Kidney capillary endothelial cell (primary cell): ENCODE data around the gene C14orf132.
A peak's percentile ranks its signal among the peaks of the same experiment; 100 is the strongest.

Experiments
- DNase-seq: peaks from one replicate; pipeline ENCODE4 v3.0.0-alpha.2; 2018; ENCODE audit warnings: low spot score

The C14orf132 gene

DNA sequence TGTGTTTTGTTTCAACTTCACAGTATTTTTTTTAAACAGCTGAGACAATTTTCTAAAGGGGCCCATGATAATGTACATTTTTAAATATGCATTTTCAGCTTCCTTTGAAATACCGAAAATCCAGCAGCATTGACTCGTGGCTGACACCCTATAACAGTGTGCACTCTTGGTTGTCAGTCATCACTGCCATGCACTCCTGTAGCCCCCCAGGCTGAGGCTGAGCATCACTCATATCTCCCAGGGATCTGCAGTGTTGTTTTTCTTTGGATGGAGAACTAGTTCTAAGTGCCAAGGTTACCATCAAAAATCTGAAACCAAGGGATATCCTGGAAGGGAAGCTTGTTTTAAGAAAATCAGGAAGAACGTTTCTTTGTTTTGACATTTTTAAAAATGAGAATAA lies 81.2 kb downstream of the C14orf132 start:
- DNase-seq = no peak

DNA sequence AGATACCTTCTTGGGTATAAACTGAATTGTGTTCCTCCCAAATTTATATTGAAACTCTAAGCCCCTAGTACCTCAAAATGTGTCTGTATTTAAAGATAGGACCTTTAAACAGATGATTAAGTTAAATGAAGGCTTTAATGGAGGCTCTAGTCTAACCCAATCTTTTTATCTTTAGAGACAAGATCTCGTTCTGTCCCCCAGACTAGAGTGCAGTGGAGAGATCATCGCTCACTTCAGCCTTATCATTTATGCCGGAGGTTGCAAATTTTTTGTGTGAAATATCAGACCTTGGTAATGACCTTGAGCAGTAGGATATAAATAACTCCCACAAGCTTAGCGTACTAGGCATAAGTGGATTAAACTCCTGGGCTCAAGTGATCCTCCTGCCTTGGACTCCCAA lies 81.8 kb downstream of the C14orf132 start:
- DNase-seq = no peak

DNA sequence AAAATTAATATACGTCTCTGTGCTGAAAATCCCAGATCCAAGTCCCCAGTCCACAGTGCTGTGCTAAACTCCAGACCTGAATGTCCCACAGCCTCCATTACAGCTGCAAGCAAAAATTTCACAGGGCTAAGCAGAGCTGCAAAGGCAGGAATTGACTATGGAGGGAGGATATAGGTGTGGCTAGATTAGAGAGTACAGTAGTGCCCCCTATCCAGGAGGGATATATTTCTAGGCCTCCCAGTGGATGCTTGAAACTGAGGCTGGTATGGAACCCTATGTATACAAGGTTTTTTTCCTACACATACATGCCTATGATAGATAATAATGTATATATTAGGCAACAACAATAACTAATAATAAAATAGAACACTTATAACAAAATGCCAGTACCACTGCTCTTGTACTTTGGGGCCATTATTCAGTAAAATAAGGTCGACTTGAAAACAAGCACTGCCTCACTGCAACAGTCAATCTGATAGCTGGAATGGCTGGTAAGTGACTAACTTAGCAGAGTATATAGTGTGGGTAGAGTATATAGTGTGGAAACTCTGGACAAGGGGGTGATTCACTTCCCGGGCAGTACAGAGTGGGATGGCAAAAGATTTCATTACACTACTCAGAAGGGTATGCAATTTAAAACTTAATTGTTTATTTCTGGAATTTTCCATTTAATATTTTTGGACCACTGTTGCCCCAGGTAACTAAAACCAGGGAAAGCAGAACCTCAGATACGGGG lies 82.7 kb downstream of the C14orf132 start:
- DNase-seq = no peak

DNA sequence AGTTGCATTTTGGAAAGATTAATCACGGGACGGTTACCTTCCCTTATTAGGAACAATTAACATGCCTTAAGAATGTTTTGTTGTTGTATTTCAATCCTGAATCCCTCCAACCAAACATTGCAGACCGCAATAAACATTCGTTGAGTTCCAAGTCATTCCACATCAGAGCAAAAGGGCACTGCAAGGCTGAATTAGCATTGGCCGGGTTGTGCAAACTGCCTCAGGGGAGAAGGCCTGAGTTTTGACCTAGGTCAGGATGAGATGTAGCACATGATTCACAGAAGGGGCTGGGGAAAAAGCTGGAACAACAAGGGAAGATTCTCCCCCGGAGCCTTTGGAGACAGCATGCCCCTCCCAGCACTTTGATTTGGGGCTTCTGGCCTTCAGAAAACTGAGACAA lies 83.3 kb downstream of the C14orf132 start:
- DNase-seq = no peak

DNA sequence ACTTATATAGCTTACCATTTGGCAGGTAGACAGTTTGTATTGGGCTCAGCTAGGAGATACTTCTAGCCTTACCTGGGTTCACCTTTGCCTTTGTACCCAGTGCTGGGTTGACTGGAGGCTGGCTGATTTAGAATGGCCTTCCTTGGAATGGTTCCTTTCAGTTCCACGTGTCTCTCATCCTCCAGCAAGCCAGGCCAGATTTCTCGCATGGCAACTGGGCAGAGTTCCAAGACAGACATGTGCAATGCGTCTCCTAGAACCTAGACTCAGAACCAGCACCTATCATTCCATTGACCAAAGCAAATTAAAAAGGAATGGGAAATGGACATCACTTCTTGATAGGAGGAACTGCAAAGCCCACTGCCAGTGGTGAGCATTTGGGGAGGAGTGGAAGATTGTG lies 86.4 kb downstream of the C14orf132 start:
- DNase-seq = no peak

DNA sequence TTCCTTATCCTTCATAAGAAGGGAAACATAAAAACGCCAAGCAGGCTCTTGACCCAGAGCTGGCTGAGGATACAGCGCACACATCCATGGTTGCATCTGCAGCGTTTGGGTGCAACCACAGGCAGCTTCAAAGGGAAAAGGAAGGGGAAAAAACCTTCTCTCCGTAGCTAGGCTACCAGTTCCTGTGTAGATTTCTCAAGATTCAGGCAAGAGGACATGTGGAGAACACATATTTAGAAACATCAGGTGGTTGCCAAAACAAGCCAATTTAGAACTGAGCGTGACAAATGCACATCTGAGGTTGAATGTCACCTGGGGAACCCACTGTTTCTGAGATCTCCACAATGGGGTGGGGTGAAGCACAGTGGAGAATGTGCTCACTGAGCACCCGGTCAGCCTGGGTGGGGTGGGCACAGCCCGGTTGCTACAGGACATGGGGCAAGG lies 87.2 kb downstream of the C14orf132 start:
- no peak for DNase-seq

DNA sequence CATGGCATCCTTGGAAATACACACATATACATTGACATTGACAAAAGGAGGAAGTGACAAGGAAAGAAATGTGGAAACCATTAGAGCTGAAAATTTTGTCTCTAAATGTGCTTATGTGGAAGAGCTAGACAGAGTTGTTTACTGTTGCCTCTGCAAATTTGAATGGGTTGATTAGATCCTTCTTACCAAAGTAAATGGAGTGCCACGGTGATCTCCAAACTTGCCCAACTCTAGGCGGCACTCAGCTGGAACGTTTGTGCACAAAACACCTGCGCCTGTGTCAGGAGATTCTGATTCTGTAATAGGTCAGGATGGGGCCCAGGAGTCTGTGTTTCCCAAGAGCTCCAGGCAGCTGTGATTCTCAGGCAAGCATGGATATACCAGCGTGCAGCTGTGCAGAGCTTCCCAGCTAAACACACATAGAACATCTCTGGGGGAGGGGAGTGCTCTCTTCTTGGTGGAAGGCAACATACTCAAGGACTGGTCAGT lies 87.7 kb downstream of the C14orf132 start:
- DNase-seq = no peak

DNA sequence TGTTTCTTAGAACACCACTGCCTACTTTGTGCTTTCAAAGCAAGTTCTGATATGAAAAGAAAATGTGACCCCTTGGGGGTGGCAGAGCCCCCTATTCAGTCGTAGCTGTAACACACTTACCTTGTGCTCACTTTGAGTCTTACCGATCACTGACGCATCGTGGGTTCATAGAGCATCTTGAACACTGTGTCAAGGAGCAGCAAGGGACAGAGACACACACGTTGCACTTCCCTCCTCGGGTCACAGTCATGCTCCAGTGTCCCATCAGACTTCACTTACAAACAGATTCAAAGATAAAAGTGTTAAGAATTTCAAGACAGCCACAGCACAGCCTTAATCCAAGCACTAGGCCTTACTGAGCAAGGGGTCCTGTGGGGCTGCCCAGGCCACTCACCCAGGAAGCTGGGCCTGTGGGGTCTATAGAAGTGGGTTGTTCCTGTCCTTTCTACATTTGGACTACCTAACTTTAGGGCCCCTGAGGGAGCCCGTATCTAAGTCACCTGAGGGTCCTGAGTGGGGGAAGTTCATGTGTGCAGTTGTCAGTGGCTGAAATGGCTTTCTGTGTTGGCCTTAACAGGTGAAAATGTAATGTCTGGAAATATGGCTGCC lies 90.1 kb downstream of the C14orf132 start:
- DNase-seq = no peak

DNA sequence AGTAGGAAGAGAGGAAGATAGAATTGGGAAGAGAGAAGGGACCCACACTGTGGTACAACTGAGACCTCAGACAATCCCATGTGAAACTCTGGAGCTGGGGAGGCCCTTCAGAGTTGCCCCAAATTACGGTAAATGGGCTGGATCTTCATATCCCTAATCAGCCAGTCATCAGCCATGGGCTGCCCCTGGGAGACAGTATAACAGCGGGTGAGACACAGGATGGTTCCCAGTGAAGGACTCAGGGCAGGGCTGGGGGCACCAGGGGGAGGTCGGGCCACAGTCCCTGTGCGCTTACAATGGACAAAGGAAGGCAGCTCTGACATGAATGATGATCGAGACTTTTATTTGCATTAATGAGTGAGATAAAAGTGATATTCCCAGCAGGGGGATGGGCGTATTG lies 91.2 kb downstream of the C14orf132 start:
- DNase-seq = no peak

DNA sequence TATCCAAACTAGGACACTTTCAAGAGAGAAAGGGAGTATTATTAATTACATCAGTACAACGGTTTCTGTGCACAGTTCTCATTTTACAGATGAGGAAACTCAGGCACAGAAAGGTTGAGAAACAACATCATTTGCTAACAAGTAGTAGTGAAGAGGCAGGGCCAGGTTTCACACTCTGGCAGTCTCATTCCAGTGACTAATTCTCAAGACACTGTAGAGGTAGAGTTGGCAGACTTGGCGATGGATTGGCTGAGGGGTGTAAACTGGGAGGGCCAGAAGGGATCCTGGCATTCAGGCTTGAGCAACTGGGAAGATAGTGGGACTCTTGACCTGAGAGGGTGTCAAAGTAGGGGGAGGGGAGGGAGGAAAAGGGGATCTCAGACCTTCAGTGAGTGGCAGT lies 91.7 kb downstream of the C14orf132 start:
- DNase-seq = no peak

DNA sequence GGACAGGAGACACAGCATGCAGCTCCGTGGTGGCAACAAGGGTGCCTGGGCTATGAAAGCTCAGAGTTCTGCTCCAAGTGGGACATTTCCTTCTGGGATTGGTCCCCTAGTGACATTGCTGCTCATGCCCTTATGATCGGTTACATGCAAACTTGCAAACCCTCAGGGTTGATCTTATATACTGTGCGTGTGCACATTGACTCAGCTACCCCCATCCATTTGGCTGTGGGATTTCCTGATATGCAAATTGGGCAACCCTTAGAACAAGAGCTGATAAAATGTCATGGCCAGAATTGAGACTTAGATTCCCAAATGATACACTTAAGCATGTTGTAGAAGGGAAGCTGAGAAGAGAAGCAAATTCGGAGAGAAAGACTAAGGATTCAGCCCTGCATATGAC lies 92.7 kb downstream of the C14orf132 start:
- no peak for DNase-seq

DNA sequence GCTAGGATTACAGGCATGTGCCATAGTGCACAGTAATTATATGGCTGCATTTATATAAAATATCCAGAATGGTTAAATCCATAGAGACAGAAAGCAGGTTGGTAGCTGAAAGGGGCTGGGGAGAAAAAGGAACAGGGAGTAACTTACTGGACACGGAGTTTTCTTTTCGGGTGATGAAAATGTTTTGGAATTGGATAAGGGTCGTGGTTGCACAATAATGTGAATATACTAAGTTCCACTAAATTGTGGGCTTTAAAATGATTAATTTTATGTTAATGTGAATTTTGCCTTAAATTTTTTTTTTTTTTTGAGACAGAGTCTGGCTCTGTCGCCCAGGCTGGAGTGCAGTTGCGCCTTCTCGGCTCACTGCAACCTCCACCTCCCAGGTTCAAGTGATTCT lies 95.3 kb downstream of the C14orf132 start:
- DNase-seq = no peak

DNA sequence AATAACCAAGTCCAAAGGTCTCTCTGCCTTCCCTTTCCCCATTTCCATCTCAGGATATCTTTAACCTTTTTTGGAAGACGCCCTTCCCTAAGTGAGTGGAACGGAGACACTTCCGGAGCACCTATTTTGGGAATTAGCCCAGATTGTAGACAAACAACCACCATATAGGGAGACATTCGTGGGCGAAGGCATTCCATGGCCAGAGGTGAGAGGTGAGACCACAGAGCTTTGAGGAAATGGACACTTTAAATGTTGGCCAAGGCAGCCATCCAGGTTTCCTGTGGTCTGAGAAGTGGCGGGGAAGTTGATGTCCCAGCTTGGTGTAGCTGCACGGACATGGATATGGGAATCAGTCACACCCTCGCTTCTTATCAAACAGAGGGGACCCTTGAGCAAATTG lies 96.1 kb downstream of the C14orf132 start:
- DNase-seq = no peak

DNA sequence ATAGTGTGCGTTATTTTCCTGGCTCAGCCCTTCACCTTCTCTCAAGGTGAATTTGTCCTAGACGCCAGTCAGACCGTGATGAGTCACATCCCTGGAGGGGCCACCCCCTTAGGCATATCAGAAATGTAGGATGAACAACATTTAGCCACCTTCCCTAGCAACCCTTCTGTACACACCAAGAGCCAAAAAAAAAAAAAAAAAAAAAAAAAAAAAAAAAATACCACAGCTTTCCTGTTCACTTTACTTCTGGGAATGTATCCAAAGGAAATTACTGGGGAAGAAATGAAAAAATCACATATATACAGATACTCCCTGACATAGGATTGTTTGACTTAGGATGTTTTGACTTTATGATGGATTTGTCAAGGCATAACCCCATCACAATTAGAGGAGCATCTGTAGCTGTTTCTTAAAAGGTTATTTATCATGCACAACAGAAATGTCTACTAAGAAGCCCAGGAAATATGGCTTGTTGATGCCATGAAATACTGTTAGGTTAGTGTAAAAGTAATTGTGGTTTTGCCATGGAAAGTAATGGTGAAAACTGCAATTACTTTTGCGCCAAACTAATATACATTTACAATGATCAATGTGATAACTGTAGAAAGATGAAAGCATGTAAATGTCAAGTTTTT lies 97.3 kb downstream of the C14orf132 start:
- no peak for DNase-seq

DNA sequence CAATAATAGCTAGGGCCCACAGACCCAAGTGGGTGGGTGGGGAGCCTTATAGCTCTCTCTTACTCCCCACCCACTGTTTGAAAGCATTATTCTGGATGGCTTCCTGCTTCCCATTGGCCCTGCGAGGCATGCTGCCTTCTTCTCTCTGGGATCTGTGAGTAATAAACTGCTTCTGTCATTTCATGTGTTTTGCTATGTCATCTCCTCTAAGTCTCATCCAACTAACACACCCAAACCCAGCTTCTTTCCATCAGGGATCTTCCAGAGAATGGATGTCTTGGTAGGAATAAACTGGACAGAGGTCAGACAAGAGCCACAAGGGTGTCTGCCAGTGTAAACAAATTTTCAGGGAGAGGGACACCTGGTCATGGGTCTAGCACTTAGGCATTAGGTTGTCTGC lies 99.1 kb downstream of the C14orf132 start:
- DNase-seq = no peak

DNA sequence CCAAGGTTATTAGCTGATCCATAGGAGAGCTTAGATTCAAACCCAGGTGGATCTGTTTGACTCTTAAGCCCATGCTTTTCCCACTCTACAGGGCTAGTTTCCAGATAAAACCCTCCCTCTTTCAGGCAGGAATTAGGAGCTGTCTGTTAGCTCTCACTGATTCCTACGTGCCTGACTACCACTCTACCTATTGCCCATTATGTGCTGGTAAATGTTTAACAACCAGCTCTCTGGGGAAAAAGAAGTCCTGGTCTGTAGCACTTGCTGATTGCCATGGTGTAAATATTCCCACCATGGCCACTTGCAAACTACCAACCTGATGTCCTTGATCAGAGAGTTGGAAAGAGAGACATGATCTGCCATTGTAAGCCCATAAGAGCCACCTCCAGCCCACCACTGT lies 100.0 kb downstream of the C14orf132 start:
- DNase-seq = no peak

DNA sequence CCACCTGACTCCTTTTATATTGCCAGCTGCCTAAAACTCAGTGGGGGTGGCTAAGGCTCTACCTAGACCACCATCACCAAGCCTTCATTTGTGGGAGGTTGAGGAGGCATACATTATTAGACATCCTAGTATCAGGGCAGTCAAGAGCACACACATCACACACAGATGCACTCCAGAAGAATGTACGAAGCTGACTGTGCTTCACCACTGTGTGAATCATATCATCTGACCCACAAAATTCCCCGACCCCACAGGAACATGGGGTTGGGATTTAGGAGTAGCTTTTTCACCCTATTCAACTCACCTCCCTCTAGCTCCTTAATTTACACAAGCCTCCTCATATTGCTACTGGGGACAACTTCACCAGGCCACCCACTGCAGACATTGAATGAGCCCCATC lies 100.7 kb downstream of the C14orf132 start:
- no peak for DNase-seq

DNA sequence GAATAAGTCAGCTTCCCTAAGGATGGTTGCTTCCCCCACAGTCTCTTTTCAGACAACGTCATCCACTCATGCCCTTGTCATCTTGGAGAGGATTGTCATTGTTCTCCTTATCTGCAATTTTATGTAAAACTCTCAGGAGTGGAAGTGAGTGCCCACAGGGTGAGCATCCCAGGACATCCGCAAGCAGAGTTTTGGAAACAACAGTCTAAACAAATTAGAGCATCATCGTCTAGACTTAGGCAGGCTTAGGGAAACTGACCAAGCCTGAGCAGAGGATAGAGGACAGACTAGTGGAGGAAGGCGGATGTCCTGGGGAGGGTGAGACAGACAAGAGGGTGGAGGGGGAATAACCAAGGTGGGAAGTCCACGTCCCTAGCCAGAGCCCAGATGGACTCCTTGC lies 101.8 kb downstream of the C14orf132 start:
- peak; percentile 84 for DNase-seq
